Lung (tissue), 12 donors: ENCODE data around the gene EEF1AKMT1. TPM values are rescaled to one million over a fixed set of nuclear protein-coding genes. Genes with fewer than 3 reads are reported as not detected.

Experiments
- ATAC-seq: fragments of 200-7000 bp; cut with Tn5 transposase; one replicate; pipeline ENCODE4 v1.9.1; 2020; ENCODE audit warnings: moderate number of reproducible peaks; ENCODE audit not compliant: insufficient read depth, low FRiP score
- DNase-seq, 3 donors: peaks; one replicate each; pipeline ENCODE4 v3.0.0-alpha.2; 2013 to 2017
- H3K27ac ChIP-seq, 2 donors: one replicate each; pipeline ENCODE4 v1.5.1; 2013; ENCODE audit warnings: mild to moderate bottlenecking in 2 of 2, moderate library complexity in 2 of 2, control low read depth in 1 of 2, inconsistent platforms in 1 of 2, low read depth in 1 of 2, low read length in 1 of 2
- H3K27me3 ChIP-seq, 3 donors: one replicate each; pipeline ENCODE4 v1.5.1; 2013; ENCODE audit warnings: low read length in 2 of 3; ENCODE audit not compliant: control insufficient read depth in 3 of 3, insufficient read depth in 3 of 3
- H3K36me3 ChIP-seq, 4 donors: one replicate each; pipeline ENCODE4 v1.5.1; 2013; ENCODE audit warnings: low read length in 4 of 4, mild to moderate bottlenecking in 1 of 4, moderate library complexity in 1 of 4; ENCODE audit not compliant: control insufficient read depth in 4 of 4, insufficient read depth in 4 of 4
- H3K4me1 ChIP-seq, 5 donors: one replicate each; pipeline ENCODE4 v1.5.1; 2013; ENCODE audit warnings: low read length in 5 of 5, mild to moderate bottlenecking in 2 of 5, moderate library complexity in 1 of 5; ENCODE audit not compliant: control insufficient read depth in 5 of 5, insufficient read depth in 5 of 5
- H3K4me3 ChIP-seq: one replicate; pipeline ENCODE4 v1.5.1; 2013; ENCODE audit warnings: mild to moderate bottlenecking, control low read depth, moderate library complexity
- H3K9ac ChIP-seq, 2 donors: one replicate each; pipeline ENCODE4 v1.5.1; 2013; ENCODE audit warnings: low read length in 2 of 2, control low read depth in 1 of 2; ENCODE audit not compliant: insufficient read depth in 1 of 2
- H3K9me3 ChIP-seq, 4 donors: one replicate each; pipeline ENCODE4 v1.5.1; 2013; ENCODE audit warnings: low read length in 3 of 4, mild to moderate bottlenecking in 1 of 4, moderate library complexity in 1 of 4; ENCODE audit not compliant: control insufficient read depth in 4 of 4, insufficient read depth in 3 of 4
- CTCF ChIP-seq: IDR thresholded peaks from 2 replicates; pipeline ENCODE4 v1.5.1; 2012; ENCODE audit warnings: mild to moderate bottlenecking; ENCODE audit errors: control extremely low read depth, extremely low read depth
- WGBS, 2 donors: extraction: QIAGEN DNeasy Blood & Tissue Kit; methylation state at CpG; one replicate each; pipeline ENCODE4 v1.1.7; 2013; 5-methylcytosine and 5-hydroxymethylcytosine counted together
- polyA plus RNA-seq, 2 donors: library from polyadenylated mRNA; stranded (reverse); fragments of 200-250 nt; gene quantifications; one replicate each; pipeline ENCODE4 v1.2.1, GENCODE V29; 2013
- total RNA-seq, 2 donors: library from RNA; depleted of rRNA in 1 of 2; stranded (reverse); fragments of >200 nt in 1 of 2; gene quantifications; one replicate each; pipeline ENCODE4 v1.2.1, GENCODE V29; 2014 to 2021
- donor health status: control.
- donor health status: control.
- donor health status: Bipolar disorder and iron deficiency.
- donor health status: healthy.
- donor health status: DM: yes; HTN: yes; CAD: no.

The EEF1AKMT1 gene
- total and polyA plus RNA-seq, 4 donors: 6.7 to 14.7 (median 11.5) TPM

GRCh38 chr13:20788312-20788711, 14.6 kb upstream of the EEF1AKMT1 start:
- ATAC-seq (no peak), DNase-seq (no peak)
- 96 to 98% methylated on average over 1 of the region's 1 CpG for WGBS, 2 donors
- no peak for TF ChIP-seq CTCF
- Histone ChIP-seq H3K4me1 (peaks cover 0 to 3% (median 0%) of the 10 kb centered on the region in 5 donors), H3K9ac (no peak overlapping the region), H3K9me3 (no peaks in the 10 kb centered on the region), H3K27me3 (no peaks in the 10 kb centered on the region), H3K36me3 (peaks cover 14 to 21% (median 19%) of the 10 kb centered on the region in 4 donors), H3K27ac (no peak overlapping the region), H3K4me3 (no peak overlapping the region)

- TF ChIP-seq CTCF: no peak
- H3K27ac ChIP-seq: no peak overlapping the region
- H3K9me3 ChIP-seq: no peaks in the 10 kb centered on the region
- no peak overlapping the region for H3K4me3 ChIP-seq
- H3K9ac ChIP-seq: no peak overlapping the region
- peaks cover 16 to 25% (median 22%) of the 10 kb centered on the region in 4 donors for H3K36me3 ChIP-seq
- H3K27me3 ChIP-seq: no peaks in the 10 kb centered on the region
- H3K4me1 ChIP-seq: peaks cover 0 to 3% (median 0%) of the 10 kb centered on the region in 5 donors
- DNase-seq: no peak
- ATAC-seq: no peak
- WGBS, 2 donors: 66 to 81% methylated on average over 5 of the region's 5 CpGs
Measured at GRCh38 chr13:20787180-20787579, 13.4 kb upstream of the EEF1AKMT1 start.

- H3K27ac ChIP-seq: no peak overlapping the region
- TF ChIP-seq CTCF: no peak
- H3K9ac ChIP-seq: no peak overlapping the region
- ATAC-seq (no peak), DNase-seq (no peak)
- WGBS, 2 donors: 89 to 90% methylated on average over 3 of the region's 3 CpGs
- no peak overlapping the region for H3K4me3 ChIP-seq
- H3K36me3 ChIP-seq: peaks cover 13 to 25% (median 18%) of the 10 kb centered on the region in 4 donors
- no peaks in the 10 kb centered on the region for H3K4me1 ChIP-seq
- H3K9me3 ChIP-seq: no peaks in the 10 kb centered on the region
- no peaks in the 10 kb centered on the region for H3K27me3 ChIP-seq
Measured at GRCh38 chr13:20782116-20782708, 8.5 kb upstream of the EEF1AKMT1 start.

- H3K9me3 ChIP-seq: no peaks in the 10 kb centered on the region
- H3K4me1 ChIP-seq: no peaks in the 10 kb centered on the region
- peaks cover 6 to 22% (median 14%) of the 10 kb centered on the region in 4 donors for H3K36me3 ChIP-seq
- no peak overlapping the region for H3K4me3 ChIP-seq
- H3K27ac ChIP-seq: no peak overlapping the region
- TF ChIP-seq CTCF: no peak
- DNase-seq: no peak
- no peaks in the 10 kb centered on the region for H3K27me3 ChIP-seq
- no peak overlapping the region for H3K9ac ChIP-seq
- no peak for ATAC-seq
- WGBS, 2 donors: 95 to 96% methylated on average over 1 of the region's 1 CpG
Measured at GRCh38 chr13:20780317-20780716, 6.6 kb upstream of the EEF1AKMT1 start.
